HG03457 (cell line): ENCODE results near the gene TAF11L9.
"Not testable (repeated sequence)": the region's sequence is repeated elsewhere in the genome, so short reads cannot be mapped to it uniquely, and the experiment has no call there.

Experiments
- ATAC-seq: cut with Tn5 transposase; IDR thresholded peaks from one replicate; pipeline ENCODE4 v1.9.1; 2021; ENCODE audit warnings: moderate number of reproducible peaks; ENCODE audit not compliant: unreplicated experiment

The TAF11L9 gene

GRCh38 chr5:17594255-17594654 lies at the start of gene TAF11L9:
TAF11L9 (minus strand) TSS chr5:17594394.
- not testable (repeated sequence) for ATAC-seq

GRCh38 chr5:17634160-17634559 lies 40.0 kb upstream of the TAF11L9 start, which contains the start of gene TAF11L14:
TAF11L14 (plus strand) TSS chr5:17634460.
- ATAC-seq: no peak

GRCh38 chr5:17631788-17632187 lies 37.6 kb upstream of the TAF11L9 start, which contains the start of gene TAF11L13:
TAF11L13 (plus strand) TSS chr5:17632088.
- not testable (repeated sequence) for ATAC-seq

GRCh38 chr5:17625686-17626085 lies 31.5 kb upstream of the TAF11L9 start:
- ATAC-seq: no peak

- no peak for ATAC-seq
Measured at GRCh38 chr5:17620627-17621026, 26.4 kb upstream of the TAF11L9 start.

GRCh38 chr5:17619354-17619753 lies 25.2 kb upstream of the TAF11L9 start:
- no peak for ATAC-seq

- ATAC-seq: no peak
Measured at GRCh38 chr5:17614872-17615605, 20.8 kb upstream of the TAF11L9 start.

- ATAC-seq: not testable (repeated sequence)
Measured at GRCh38 chr5:17610092-17610491, 15.9 kb upstream of the TAF11L9 start, which contains the start of gene TAF11L12. TAF11L12 (plus strand) TSS chr5:17610392.

GRCh38 chr5:17607461-17607860 lies 13.3 kb upstream of the TAF11L9 start:
- ATAC-seq: not testable (repeated sequence)

- no peak for ATAC-seq
Measured at GRCh38 chr5:17604951-17605350, 10.8 kb upstream of the TAF11L9 start.

- ATAC-seq: not testable (repeated sequence)
Measured at GRCh38 chr5:17603880-17604279, 9.7 kb upstream of the TAF11L9 start, which contains the start of gene TAF11L11. TAF11L11 (plus strand) TSS chr5:17604183.

GRCh38 chr5:17597728-17598127 lies 3.5 kb upstream of the TAF11L9 start, which contains the start of gene TAF11L10:
TAF11L10 (minus strand) TSS chr5:17597828.
- not testable (repeated sequence) for ATAC-seq

GRCh38 chr5:17590860-17591259 lies 3.3 kb downstream of the TAF11L9 start, which contains the start of gene TAF11L8:
TAF11L8 (minus strand) TSS chr5:17590960.
- not testable (repeated sequence) for ATAC-seq

- not testable (repeated sequence) for ATAC-seq
Measured at GRCh38 chr5:17585658-17586057, 8.5 kb downstream of the TAF11L9 start, which contains the start of gene TAF11L7. TAF11L7 (minus strand) TSS chr5:17585758.
